Measurements from ENCODE around the gene TXNRD2.

DNA sequence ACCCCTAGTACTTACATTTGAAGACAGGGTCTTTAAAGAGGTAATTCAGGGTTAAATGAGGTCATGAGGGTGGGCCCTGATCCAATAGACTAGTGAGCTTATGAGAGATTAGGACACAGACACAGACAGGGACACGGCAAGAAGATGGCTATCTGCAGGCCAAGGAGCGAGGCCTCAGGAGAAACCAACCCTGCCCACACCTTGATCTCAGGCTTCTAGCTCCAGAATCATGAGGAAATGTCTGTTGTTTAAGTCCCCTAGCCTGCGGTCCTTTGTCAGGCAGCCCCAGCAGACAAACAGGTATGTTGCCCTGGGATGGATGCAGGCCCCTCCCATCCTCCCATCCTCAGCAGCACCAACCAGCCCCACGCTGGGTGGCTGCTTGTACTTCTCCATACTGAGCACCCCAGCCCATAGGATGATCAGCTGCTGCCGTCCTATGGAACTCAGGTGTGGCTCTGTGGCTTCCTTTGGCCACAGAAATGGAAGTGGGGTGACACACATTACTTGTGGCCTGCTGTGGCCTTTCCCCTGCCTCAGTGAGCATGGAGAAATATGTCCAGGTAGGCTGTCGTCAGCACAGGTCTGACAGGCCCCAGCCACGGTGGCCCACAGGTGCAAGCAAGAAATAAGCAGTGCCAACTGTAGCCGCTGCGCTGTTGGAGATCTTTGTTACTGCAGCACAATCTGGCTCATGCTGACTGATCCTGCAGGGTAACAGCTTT is 94.8 kb downstream of the TXNRD2 start:
- TF ChIP-seq POLR2A (IDR thresholded peaks at IDR 0.05), result no peak
- TF ChIP-seq, protein P1, sequence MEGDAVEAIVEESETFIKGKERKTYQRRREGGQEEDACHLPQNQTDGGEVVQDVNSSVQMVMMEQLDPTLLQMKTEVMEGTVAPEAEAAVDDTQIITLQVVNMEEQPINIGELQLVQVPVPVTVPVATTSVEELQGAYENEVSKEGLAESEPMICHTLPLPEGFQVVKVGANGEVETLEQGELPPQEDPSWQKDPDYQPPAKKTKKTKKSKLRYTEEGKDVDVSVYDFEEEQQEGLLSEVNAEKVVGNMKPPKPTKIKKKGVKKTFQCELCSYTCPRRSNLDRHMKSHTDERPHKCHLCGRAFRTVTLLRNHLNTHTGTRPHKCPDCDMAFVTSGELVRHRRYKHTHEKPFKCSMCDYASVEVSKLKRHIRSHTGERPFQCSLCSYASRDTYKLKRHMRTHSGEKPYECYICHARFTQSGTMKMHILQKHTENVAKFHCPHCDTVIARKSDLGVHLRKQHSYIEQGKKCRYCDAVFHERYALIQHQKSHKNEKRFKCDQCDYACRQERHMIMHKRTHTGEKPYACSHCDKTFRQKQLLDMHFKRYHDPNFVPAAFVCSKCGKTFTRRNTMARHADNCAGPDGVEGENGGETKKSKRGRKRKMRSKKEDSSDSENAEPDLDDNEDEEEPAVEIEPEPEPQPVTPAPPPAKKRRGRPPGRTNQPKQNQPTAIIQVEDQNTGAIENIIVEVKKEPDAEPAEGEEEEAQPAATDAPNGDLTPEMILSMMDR (IDR thresholded peaks at IDR 0.05), result no peak

Data from right lobe of liver (tissue), 4 donors.